ENCODE data around the gene SUCLG2.

The SUCLG2 gene

DNA sequence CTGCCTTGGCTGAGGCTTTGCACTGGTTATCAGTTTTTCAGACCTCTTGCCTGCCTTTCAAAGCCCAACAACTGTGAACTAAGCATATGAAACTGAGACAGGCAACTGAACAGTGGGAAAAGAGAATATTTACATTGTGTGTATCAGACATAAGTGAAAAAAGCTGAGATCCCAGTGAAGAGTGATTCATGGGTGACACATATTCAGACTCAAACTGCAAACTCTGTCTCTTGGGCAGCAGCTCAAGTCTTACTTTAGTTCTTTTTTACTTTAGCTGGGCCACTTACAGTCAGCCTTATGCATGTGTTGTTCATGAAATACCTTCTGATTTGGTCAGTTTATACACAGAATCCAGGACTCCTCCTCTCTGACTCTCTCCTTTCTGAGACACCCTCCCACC lies 19.2 kb downstream of the SUCLG2 start:
- Histone ChIP-seq H3K36me3 (no peaks in the 10 kb centered on the region), H3K9me3 (ENCODE audit: severe bottlenecking) (no peaks in the 10 kb centered on the region), H3K4me3 (ENCODE audit: low read depth, low read length) (no peak overlapping the region), H3K27ac (no peak overlapping the region), H3K27me3 (ENCODE audit: insufficient read depth, low read depth, severe bottlenecking) (no peaks in the 10 kb centered on the region)
- TF ChIP-seq, protein P1, sequence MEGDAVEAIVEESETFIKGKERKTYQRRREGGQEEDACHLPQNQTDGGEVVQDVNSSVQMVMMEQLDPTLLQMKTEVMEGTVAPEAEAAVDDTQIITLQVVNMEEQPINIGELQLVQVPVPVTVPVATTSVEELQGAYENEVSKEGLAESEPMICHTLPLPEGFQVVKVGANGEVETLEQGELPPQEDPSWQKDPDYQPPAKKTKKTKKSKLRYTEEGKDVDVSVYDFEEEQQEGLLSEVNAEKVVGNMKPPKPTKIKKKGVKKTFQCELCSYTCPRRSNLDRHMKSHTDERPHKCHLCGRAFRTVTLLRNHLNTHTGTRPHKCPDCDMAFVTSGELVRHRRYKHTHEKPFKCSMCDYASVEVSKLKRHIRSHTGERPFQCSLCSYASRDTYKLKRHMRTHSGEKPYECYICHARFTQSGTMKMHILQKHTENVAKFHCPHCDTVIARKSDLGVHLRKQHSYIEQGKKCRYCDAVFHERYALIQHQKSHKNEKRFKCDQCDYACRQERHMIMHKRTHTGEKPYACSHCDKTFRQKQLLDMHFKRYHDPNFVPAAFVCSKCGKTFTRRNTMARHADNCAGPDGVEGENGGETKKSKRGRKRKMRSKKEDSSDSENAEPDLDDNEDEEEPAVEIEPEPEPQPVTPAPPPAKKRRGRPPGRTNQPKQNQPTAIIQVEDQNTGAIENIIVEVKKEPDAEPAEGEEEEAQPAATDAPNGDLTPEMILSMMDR (IDR thresholded peaks at IDR 0.05; ENCODE audit: low read depth, low read length), result no peak
- DNase-seq, result no peak

DNA sequence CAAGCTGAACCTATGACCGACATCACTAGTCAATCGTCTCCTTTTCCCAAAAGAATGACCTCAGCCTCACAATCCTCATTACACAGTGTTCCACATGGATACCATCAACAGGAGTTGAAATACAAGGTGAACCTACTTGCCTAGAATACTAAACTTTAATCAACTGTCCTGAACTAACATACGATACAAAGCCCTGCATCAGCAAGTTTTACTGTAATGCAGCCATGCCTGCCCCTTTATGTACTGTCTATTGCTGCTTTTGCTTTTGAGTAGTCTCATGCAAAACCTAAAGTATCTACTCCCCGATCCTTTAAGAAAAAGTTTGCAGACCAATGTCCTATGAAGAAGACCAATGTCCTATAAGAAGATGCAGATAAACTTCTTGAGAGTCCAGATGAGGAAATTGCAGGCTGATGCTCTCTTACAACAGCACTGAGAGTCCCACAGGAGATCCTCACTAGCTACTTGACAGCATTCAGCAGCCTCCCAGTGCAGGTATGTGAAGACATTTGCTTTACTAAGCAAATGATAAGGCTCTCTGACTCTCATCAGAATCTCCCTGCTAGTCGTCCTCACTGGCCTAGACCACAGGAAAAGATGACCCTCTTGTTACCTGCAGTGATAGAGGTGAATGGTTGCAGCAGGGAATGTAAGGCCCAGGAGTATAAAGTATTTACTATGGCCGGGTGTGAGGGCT lies 23.6 kb downstream of the SUCLG2 start:
- Histone ChIP-seq H3K27me3 (ENCODE audit: insufficient read depth, low read depth, severe bottlenecking) (no peaks in the 10 kb centered on the region), H3K4me3 (ENCODE audit: low read depth, low read length) (no peak overlapping the region), H3K36me3 (no peaks in the 10 kb centered on the region), H3K9me3 (ENCODE audit: severe bottlenecking) (no peaks in the 10 kb centered on the region), H3K27ac (no peak overlapping the region)
- TF ChIP-seq, protein P1 (IDR thresholded peaks at IDR 0.05; ENCODE audit: low read depth, low read length), result no peak
- no peak for DNase-seq

DNA sequence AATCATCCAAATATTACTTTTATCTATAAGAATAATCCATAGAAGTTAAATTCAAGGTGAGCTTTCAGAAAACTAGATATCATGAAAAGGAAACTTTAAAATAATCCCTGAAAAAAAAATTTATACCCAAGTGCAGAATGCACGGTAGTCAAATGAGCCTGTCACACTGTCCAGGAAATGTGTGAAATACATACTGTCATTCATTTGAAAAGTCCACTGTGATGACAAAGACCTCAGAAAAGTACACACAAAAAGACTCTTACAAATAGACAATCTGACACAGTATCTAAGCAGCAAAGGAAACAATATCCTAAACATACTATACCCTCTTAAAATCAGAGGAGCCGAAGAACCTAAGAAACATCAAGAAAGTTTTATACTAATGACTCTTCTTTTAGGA lies 29.7 kb downstream of the SUCLG2 start:
- no peak for DNase-seq
- TF ChIP-seq, protein P1 (IDR thresholded peaks at IDR 0.05; ENCODE audit: low read depth, low read length), result no peak
- no peak overlapping the region for H3K4me3 ChIP-seq (ENCODE audit: low read depth, low read length)
- no peak overlapping the region for H3K27ac ChIP-seq
- H3K27me3 ChIP-seq (ENCODE audit: insufficient read depth, low read depth, severe bottlenecking), result no peaks in the 10 kb centered on the region
- no peaks in the 10 kb centered on the region for H3K36me3 ChIP-seq
- H3K9me3 ChIP-seq (ENCODE audit: severe bottlenecking), result no peaks in the 10 kb centered on the region

DNA sequence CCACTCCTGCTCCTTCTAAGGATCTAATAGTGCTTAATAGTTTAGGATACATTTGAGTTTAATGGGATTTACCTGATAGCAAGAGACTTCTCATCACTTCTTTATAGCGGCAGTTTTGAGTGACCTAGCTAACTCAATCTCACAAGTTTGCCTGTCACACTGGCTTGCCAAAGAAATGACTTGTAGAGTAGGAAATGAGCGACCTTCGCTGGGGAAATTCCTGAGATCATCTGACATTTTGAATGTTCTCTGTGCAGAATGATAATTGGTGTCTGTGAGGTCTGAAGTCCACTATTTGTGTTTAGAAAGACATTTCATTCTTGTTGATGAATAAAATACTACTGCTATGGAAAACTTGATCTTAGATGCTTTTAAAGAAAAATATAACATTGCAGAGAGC lies 30.3 kb downstream of the SUCLG2 start:
- no peaks in the 10 kb centered on the region for H3K9me3 ChIP-seq (ENCODE audit: severe bottlenecking)
- H3K4me3 ChIP-seq (ENCODE audit: low read depth, low read length), result no peak overlapping the region
- H3K27ac ChIP-seq, result no peak overlapping the region
- TF ChIP-seq, protein P1 (IDR thresholded peaks at IDR 0.05; ENCODE audit: low read depth, low read length), result no peak
- DNase-seq, result no peak
- H3K36me3 ChIP-seq, result no peaks in the 10 kb centered on the region
- H3K27me3 ChIP-seq (ENCODE audit: insufficient read depth, low read depth, severe bottlenecking), result no peaks in the 10 kb centered on the region

DNA sequence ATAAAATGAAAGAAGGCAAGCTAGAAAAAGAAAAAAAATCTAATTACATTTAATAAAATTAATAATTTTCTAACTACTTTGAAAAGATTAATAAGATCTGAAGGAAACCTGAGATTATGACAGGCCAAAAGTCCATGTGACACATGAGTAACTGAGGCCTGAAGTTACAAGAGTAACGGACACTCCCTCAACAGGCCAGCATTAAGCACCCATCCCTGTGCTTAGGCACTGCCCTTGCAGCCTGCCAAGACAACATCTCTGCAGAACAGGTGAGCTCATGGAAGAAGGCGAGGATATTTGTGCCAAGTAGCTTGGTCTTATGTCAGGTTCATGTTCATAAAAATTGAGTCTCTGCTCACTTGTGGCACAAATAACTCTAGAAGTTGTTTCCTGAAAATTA lies 31.8 kb downstream of the SUCLG2 start:
- Histone ChIP-seq H3K36me3 (no peaks in the 10 kb centered on the region), H3K27me3 (ENCODE audit: insufficient read depth, low read depth, severe bottlenecking) (no peaks in the 10 kb centered on the region), H3K9me3 (ENCODE audit: severe bottlenecking) (no peaks in the 10 kb centered on the region), H3K27ac (no peak overlapping the region), H3K4me3 (ENCODE audit: low read depth, low read length) (no peak overlapping the region)
- no peak for DNase-seq
- TF ChIP-seq, protein P1 (IDR thresholded peaks at IDR 0.05; ENCODE audit: low read depth, low read length), result no peak

DNA sequence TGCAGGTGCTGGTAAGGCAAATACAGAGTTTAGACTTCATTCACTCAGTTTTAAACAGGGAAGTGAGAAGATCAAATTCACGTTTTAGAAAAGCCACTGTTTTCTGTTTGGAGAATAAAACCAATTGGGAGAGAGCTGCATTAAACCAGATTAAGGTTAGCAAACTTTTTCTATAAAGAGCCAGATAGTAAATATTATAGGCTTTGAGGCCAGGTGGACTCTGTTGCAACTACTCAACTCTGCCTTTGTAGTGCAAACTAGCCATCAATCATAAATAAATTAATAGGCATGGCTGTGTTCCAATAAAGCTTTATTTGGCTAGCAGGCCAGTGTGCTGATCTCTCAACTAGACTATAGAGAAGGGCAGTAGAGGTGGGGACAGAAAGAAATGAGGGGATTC lies 33.5 kb downstream of the SUCLG2 start:
- Histone ChIP-seq H3K4me3 (ENCODE audit: low read depth, low read length) (no peak overlapping the region), H3K27ac (no peak overlapping the region), H3K36me3 (no peaks in the 10 kb centered on the region), H3K9me3 (ENCODE audit: severe bottlenecking) (no peaks in the 10 kb centered on the region), H3K27me3 (ENCODE audit: insufficient read depth, low read depth, severe bottlenecking) (no peaks in the 10 kb centered on the region)
- no peak for DNase-seq
- TF ChIP-seq, protein P1 (IDR thresholded peaks at IDR 0.05; ENCODE audit: low read depth, low read length), result no peak

Data from WERI-Rb-1 (cell line).